OCI-LY7 (cell line): Measurements from ENCODE around the gene GNAO1. TPM values are rescaled to one million over a fixed set of nuclear protein-coding genes. Genes with fewer than 3 reads are reported as not detected.
A peak's percentile ranks its signal among the peaks of the same experiment; 100 is the strongest.

Source experiments
- BruUV-seq: library from RNA; stranded (reverse); fragments of 400-500 nt; replicated peaks from 2 replicates; lab custom pipeline; 2021; lab: Mats Ljungman, UMichigan
- CTCF ChIA-PET: fragments of 300-600 bp; sonication (Branson Sonifier 250); formaldehyde crosslinking; loops from one replicate; lab custom pipeline; 2022; ENCODE audit warnings: antibody characterized with exemption; ENCODE audit not compliant: unreplicated experiment; lab: Charles Lee
- POLR2A ChIA-PET: fragments of 300-600 bp; sonication (Branson Sonifier 250); formaldehyde crosslinking; loops from one replicate; lab custom pipeline; 2022; ENCODE audit warnings: antibody characterized with exemption; lab: Charles Lee
- DNase-seq: peaks from one replicate; pipeline ENCODE4 v3.0.0-alpha.2; 2015; ENCODE audit warnings: low spot score
- H2AFZ ChIP-seq: fragments of 200-600 bp; sonication (generic), shearing (Covaris generic); 2 replicates; pipeline ENCODE4 v1.6.1; 2014; ENCODE audit warnings: mild to moderate bottlenecking, antibody characterized with exemption, low read length, moderate library complexity
- H3K27ac ChIP-seq: fragments of 200-600 bp; sonication (generic); 2 replicates; pipeline ENCODE4 v1.5.1; 2014; ENCODE audit warnings: mixed run types, low read depth, mild to moderate bottlenecking, moderate library complexity, low read length, inconsistent platforms; ENCODE audit not compliant: poor library complexity, severe bottlenecking
- H3K36me3 ChIP-seq: fragments of 200-600 bp; sonication (generic); 2 replicates; pipeline ENCODE4 v1.6.1; 2014; ENCODE audit warnings: mild to moderate bottlenecking, antibody characterized with exemption, low read length, moderate library complexity, mixed read lengths; ENCODE audit not compliant: insufficient read depth
- H3K4me1 ChIP-seq: fragments of 200-600 bp; sonication (generic); 2 replicates; pipeline ENCODE4 v1.5.1; 2014; ENCODE audit warnings: mild to moderate bottlenecking, low read length; ENCODE audit not compliant: insufficient read depth, poor library complexity, severe bottlenecking
- H3K4me2 ChIP-seq: fragments of 200-600 bp; sonication (generic); 2 replicates; pipeline ENCODE4 v1.6.1; 2014; ENCODE audit warnings: mild to moderate bottlenecking, low read length
- H3K4me3 ChIP-seq: fragments of 200-600 bp; sonication (generic); 2 replicates; pipeline ENCODE4 v1.5.1; 2014; ENCODE audit warnings: mild to moderate bottlenecking, low read depth, low read length; ENCODE audit not compliant: poor library complexity, severe bottlenecking
- H3K79me2 ChIP-seq: fragments of 200-600 bp; sonication (generic); 2 replicates; pipeline ENCODE4 v1.6.1; 2016; ENCODE audit warnings: low read depth, mild to moderate bottlenecking, low read length, moderate library complexity, mixed read lengths; ENCODE audit not compliant: insufficient read depth
- H3K9me2 ChIP-seq: fragments of 200-600 bp; sonication (generic); 2 replicates; pipeline ENCODE4 v1.6.1; 2016; ENCODE audit warnings: mild to moderate bottlenecking, low read length, mixed read lengths; ENCODE audit not compliant: insufficient read depth
- H3K9me3 ChIP-seq: fragments of 200-600 bp; sonication (generic); 2 replicates; pipeline ENCODE4 v1.6.1; 2014; ENCODE audit warnings: mild to moderate bottlenecking, mixed run types, low read length, mixed read lengths
- H4K20me1 ChIP-seq: fragments of 200-600 bp; sonication (generic); 2 replicates; pipeline ENCODE4 v1.6.1; 2014; ENCODE audit warnings: mild to moderate bottlenecking, antibody characterized with exemption, low read length, moderate library complexity, mixed read lengths; ENCODE audit not compliant: insufficient read depth
- EZH2phosphoT487 ChIP-seq: fragments of 200-600 bp; sonication (generic); IDR thresholded peaks from 2 replicates; pipeline ENCODE4 v1.6.1; 2018; ENCODE audit warnings: low read depth, borderline replicate concordance, mild to moderate bottlenecking, mixed run types, antibody characterized with exemption, low read length, moderate library complexity, mixed read lengths
- intact Hi-C: fragments of 100-400 bp; cut with micrococcal nuclease; formaldehyde crosslinking; loops from one replicate; pipeline ENCODE4 v1.10.0; 2022; ENCODE audit not compliant: unreplicated experiment
- total RNA-seq, 2 experiments: library from RNA; depleted of rRNA in 1 of 2; stranded (reverse); fragments of >200 nt in 1 of 2; shearing (Covaris generic) in 1 of 2; gene quantifications; 2 replicates each; pipeline ENCODE4 v1.2.3, GENCODE V29; 2014 to 2022
- TF ChIP-seq, protein P1 (sequence below): fragments of 200-600 bp; sonication (generic); conservative IDR thresholded peaks from 2 replicates; pipeline ENCODE4 v1.5.1; 2014; ENCODE audit warnings: mild to moderate bottlenecking, antibody characterized with exemption, low read length, moderate library complexity, mixed read lengths

GNAO1 gene
- total RNA-seq, 2 experiments from 2014 or later, result not detected

DNA sequence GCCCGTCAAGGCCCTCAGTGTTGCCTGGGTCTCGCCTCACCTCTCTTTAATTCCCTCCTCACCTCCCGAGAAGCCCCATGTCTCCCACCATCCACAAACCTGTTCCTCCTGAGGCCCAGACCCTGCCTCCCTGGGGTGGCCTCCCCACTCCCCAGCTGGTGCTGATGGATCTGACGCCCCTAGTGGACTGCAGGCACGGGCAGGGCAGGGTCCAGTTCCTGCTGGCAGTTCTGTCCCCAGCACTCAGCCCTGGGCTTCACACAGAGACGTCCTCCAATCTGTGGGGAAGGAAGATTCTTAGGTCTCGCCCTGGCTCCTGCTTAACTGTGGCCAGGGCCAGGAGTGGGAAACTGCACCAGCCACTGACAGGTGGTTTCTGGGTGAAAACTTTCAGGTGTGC, 125.3 kb downstream of the GNAO1 start:
- Histone ChIP-seq H3K9me3 (no peaks in the 10 kb centered on the region), H3K79me2 (no peaks in the 10 kb centered on the region), H3K9me2 (no peaks in the 10 kb centered on the region), H3K36me3 (no peaks in the 10 kb centered on the region), H4K20me1 (no peaks in the 10 kb centered on the region), H3K4me2 (no peak overlapping the region), H3K4me1 (no peaks in the 10 kb centered on the region), H3K27ac (no peak overlapping the region), H2AFZ (no peak overlapping the region), H3K4me3 (no peak overlapping the region)
- intact Hi-C loops, result no loop called here
- DNase-seq, result no peak
- BruUV-seq, result no TSS peak
- ChIA-PET POLR2A (no interaction called here), CTCF (no interaction called here)
- TF ChIP-seq, protein P1, sequence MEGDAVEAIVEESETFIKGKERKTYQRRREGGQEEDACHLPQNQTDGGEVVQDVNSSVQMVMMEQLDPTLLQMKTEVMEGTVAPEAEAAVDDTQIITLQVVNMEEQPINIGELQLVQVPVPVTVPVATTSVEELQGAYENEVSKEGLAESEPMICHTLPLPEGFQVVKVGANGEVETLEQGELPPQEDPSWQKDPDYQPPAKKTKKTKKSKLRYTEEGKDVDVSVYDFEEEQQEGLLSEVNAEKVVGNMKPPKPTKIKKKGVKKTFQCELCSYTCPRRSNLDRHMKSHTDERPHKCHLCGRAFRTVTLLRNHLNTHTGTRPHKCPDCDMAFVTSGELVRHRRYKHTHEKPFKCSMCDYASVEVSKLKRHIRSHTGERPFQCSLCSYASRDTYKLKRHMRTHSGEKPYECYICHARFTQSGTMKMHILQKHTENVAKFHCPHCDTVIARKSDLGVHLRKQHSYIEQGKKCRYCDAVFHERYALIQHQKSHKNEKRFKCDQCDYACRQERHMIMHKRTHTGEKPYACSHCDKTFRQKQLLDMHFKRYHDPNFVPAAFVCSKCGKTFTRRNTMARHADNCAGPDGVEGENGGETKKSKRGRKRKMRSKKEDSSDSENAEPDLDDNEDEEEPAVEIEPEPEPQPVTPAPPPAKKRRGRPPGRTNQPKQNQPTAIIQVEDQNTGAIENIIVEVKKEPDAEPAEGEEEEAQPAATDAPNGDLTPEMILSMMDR, result no peak
- TF ChIP-seq EZH2phosphoT487, result no peak

DNA sequence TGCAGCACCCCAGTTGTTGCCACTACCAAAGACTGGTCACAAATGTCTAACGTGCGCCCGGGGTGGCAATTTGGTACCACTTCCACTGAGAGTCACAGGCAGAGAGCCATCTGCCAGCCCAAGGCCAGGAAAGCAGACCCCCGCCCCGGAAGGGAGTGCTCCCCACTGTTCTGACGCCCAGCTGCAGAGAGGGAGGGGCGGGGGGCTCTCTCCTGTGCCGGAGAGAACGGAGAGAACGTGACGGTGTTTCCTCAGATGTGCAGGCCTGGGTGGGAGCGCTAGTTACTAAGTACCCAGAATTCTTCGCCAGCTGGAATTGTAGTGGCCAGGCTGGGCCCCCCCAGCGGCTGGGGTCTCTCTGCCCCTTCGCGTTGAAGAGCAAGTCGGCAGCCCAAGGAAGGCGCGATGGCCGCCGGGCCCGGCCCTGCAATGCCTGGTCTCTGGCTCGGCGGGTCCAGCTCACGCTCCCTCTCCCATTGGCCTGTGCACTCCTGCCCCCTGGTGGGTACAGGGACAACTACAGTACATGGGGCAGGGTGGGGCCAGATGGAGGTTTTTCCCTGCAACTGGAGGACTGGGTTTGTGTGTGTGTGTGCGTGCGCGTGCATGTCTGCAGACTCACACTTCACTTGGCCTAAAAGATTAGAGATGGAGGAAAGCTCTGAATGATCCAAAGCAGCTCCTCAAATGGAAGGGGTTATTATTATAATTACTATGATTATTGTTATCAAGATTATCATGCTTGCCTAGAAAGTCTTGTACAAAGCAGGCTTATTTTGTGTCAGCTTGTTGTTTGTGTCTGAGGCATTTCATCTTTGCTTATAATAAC, 126.9 kb downstream of the GNAO1 start:
- H3K27ac ChIP-seq, result no peak overlapping the region
- H3K9me2 ChIP-seq, result no peaks in the 10 kb centered on the region
- ChIA-PET POLR2A (interaction anchor here (0.7 kb wide), 1 partner anchor 960 kb away, joined by 3 read pairs; no protein-coding TSS in a partner anchor), CTCF (interaction anchor here (1.2 kb wide), 1 partner anchor 39 kb away, joined by 3 read pairs; no protein-coding TSS in a partner anchor)
- no peaks in the 10 kb centered on the region for H3K4me1 ChIP-seq
- DNase-seq, result peak; percentile 60
- H4K20me1 ChIP-seq, result no peaks in the 10 kb centered on the region
- H3K9me3 ChIP-seq, result no peaks in the 10 kb centered on the region
- no peak overlapping the region for H3K4me2 ChIP-seq
- no peak for TF ChIP-seq EZH2phosphoT487
- TF ChIP-seq, protein P1, result peak; percentile 87
- intact Hi-C loops, result loop anchor here (1.0 kb wide), 2 partner anchors 277 to 374 kb away; no protein-coding TSS in a partner anchor
- BruUV-seq, result no TSS peak
- H3K4me3 ChIP-seq, result no peak overlapping the region
- H2AFZ ChIP-seq, result no peak overlapping the region
- H3K79me2 ChIP-seq, result no peaks in the 10 kb centered on the region
- no peaks in the 10 kb centered on the region for H3K36me3 ChIP-seq

DNA sequence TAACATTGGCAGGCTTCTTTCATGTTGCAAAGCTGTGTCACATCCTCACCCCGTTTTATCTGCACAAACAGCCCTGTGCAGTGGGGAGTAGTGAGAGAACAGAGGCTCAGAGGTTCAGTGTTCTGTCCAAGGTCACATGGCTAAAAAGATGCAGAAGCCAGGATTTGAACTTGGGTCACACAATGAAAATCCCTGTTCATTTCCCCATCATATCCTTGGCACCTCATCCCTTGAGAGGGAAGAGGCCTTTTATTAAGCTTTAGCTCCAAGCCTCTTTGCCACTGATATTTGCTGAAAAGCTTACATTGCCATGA, 127.5 kb downstream of the GNAO1 start:
- H2AFZ ChIP-seq, result no peak overlapping the region
- H4K20me1 ChIP-seq, result no peaks in the 10 kb centered on the region
- no peak overlapping the region for H3K27ac ChIP-seq
- CTCF ChIA-PET, result interaction anchor here (1.2 kb wide), 1 partner anchor 38 kb away, joined by 3 read pairs; no protein-coding TSS in a partner anchor
- no peak overlapping the region for H3K4me3 ChIP-seq
- H3K36me3 ChIP-seq, result no peaks in the 10 kb centered on the region
- no peaks in the 10 kb centered on the region for H3K9me2 ChIP-seq
- no peak for DNase-seq
- H3K9me3 ChIP-seq, result no peaks in the 10 kb centered on the region
- no peaks in the 10 kb centered on the region for H3K79me2 ChIP-seq
- H3K4me2 ChIP-seq, result no peak overlapping the region
- no TSS peak for BruUV-seq
- H3K4me1 ChIP-seq, result no peaks in the 10 kb centered on the region
- intact Hi-C loops, result loop anchor here (1.0 kb wide), 2 partner anchors 277 to 374 kb away; no protein-coding TSS in a partner anchor
- TF ChIP-seq EZH2phosphoT487, result no peak
- TF ChIP-seq, protein P1, result no peak
- POLR2A ChIA-PET, result interaction anchor here (0.6 to 1.5 kb wide), 4 partner anchors 16 to 959 kb away, joined by 3 to 4 read pairs (median 4); no protein-coding TSS in a partner anchor
